HG02885 (cell line): Measurements from ENCODE around the gene C9orf40.

Experiments
- ATAC-seq: cut with Tn5 transposase; IDR thresholded peaks from one replicate; pipeline ENCODE4 v1.9.1; 2021; ENCODE audit warnings: mild to moderate bottlenecking; ENCODE audit not compliant: unreplicated experiment, poor library complexity

Gene C9orf40

DNA sequence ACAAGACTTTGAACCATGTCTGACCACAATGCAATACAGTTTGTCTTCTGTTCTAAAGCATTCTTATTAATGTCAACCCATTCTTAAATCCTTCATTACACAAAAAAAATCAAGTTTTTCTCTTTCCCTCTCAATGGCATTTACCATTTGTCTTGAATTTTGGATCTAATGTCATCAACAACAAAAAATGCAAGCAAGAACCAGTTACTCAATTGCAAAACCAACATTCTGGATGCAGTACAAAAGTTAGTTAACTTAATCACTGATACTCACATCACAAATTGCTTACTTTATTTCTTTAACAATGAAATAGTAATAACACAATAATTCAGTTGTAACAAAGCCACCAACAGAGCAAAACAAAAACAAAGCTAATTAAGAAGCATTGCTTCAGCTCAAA, 6.0 kb downstream of the C9orf40 start:
- ATAC-seq: no peak

DNA sequence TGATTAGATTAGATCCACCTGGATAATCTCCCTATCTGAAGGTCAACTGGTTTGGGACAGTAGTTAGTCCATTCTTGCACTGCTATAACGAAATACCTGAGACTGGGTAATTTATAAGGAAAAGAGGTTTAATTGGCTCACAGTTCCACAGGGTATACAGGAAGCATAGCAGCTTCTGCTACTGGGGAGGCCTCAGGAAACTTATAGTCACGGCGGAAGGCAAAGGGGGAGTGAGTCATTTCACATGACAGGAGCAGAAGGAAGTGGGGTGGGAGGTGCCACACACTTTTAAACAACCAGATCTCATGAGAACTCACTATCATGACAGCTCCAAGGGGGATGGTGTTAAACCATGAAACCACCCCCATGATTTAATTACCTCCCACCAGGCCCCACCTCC, 9.9 kb downstream of the C9orf40 start:
- no peak for ATAC-seq

DNA sequence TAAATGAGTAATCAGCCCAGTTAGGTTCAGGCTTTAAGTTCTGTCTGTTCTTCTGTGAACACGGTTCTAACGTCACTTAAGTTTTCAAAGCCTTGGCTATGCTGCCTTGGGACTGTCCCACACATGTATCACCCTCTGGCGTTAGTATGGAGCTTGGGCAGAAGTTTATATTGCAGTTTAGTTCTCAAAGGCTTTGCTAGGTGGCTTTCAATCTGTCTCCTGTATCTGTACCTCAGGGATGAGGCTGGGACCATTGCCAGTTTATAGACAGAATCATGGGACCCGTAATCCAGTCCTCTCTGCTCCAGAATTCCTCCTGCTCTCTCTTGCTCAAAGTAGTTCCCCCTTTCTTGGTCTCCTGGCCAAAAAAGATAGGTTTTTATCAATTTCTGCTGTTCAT, 12.1 kb downstream of the C9orf40 start:
- ATAC-seq: no peak

DNA sequence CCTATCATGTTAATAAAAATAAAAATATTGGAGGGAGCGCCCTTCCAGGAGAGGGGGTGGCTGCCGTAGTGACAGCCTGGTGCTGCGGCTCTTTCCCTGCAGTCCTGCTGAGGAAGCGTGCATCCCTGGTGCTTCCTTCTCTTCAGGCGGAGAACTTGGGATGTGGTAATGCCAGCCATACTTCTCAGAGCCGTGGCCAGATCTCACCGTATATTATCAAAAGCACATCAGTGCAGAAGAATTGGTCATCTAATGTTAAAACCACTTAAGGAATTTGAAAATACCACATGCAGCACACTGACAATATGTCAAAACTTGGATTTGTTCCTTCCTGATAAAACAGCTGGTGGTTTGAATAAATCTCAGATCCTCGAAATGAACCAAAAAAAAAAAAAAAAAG, 17.7 kb downstream of the C9orf40 start:
- ATAC-seq: no peak

DNA sequence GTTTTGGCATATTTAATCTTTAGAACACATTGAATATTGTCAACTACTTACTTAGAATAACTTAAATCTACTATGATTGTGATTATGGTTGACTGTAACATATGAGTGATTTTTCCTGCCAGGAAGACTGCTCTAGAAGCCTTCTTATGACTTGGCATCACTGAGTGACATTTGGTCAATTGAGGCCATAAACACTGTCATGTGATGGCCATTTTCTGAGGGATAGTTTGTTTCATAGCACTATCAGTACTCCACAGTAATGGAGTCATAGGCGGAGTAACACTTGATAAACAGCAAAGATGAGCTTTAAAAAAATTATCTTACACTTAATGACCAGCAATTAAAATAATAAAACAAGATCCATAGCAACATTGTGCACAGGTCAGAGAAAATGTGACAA, 31.0 kb downstream of the C9orf40 start:
- no peak for ATAC-seq

DNA sequence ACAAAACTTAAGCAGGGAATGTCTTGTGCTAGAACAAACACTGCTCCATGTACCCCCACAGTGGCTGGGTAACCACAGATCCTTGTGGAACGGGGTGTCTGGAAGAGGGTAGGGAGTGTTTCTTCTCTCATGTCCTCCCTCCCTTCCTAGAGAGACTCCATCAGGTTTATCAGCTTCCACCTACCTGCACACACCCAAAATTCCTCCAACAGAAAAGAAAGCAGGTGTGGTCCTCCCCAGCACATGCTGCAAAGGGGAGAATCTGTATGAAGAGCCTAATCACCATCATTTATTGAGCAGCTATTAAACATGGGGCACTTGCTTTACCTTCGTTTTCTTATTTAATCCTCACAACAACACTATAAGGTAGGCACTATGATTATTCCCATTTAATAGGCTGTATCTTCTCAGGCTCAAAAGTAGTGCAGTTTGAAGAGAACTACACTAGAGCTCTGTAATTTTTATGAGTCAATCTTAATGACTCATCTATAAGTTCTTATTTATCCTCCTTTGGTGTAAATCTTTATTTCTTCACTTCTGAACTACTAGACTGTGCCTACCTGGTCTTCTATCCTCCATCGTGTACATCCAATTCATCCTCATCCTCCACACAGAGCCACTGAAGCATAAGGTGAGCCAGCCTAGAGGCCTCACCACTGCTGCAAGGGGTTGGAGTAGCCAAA, 31.6 kb downstream of the C9orf40 start:
- ATAC-seq: no peak

DNA sequence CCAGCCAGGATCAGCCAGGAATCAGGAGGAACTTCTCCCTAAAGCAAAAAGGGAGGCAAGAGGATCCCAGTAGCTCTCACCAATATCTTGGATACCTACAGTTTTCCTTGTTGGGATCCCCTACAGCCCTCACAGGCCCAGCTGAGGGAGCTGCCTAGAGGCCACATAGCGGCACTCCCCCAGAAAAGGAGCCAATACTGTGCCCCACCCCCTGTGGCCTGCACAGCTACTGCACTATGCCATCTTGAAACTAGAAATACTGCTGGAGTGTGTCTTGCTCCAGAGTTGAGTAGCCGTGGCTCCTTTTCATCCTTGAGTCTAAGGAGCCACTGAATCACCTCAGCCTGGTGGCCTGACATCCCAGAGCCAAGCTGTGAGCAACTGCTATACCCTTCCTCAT, 42.7 kb downstream of the C9orf40 start:
- ATAC-seq: no peak

DNA sequence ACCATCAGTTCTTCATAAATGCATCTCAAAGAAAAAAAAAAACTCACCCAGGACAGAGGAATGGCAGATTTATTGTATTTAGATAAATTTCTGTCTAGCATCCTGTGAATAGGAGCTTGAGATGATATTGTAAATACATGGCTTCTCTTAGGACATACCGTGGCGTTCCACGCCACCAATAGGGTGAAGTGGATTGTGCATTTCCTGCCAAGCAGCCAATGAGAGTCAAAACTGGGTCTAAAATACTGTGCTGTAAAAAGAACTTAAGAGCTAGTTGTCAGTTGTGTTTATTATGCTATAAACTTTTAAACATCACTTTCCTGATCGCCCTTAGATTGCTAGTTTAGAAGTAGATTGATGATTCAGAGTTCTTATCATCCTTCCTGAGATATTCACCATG, 44.0 kb downstream of the C9orf40 start:
- no peak for ATAC-seq

DNA sequence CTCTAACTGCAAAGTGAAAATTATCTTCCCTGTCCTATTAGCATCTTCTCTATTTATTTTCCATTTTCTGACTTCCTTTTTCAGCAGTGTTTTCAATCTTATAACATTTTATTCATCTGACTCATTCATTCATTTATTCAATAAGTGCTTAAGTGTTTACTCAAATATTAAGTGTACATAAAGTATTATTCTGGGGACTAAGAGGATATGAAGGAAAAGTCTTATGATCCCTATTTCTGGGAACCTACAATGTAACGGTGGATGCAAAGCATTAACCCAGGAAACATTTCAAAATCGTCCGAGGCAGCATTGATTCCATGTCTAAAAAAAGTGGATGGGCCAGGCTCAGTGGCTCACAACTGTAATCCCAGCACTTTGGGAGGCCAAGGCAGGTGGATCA, 45.6 kb downstream of the C9orf40 start:
- ATAC-seq: no peak

DNA sequence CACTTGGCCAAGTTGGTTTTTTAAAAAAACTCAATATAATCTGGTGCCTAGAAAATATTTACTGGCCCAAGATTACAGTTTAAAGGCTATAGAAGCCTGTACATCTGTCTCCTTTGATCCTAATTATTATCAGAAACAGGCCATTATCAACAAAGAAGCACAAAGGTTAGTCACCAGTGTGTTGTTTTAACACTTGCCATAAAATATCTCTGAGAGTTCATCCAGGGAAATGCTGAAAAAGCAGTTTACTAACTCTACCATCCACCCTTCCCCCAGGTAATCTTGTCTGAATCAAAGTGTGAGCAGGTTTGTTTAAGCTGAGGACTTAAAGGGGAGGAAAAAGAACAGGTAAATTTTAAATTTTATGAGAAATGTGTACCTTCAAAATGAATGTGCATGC, 51.7 kb downstream of the C9orf40 start:
- ATAC-seq: no peak
